GM19240 (cell line): Measurements from ENCODE around the gene RNF144A.

ENCODE experiments used
- DNase-seq: peaks from one replicate; pipeline ENCODE4 v3.0.0; 2011; ENCODE audit warnings: low spot score; ENCODE audit not compliant: insufficient read length

The RNF144A gene

DNA sequence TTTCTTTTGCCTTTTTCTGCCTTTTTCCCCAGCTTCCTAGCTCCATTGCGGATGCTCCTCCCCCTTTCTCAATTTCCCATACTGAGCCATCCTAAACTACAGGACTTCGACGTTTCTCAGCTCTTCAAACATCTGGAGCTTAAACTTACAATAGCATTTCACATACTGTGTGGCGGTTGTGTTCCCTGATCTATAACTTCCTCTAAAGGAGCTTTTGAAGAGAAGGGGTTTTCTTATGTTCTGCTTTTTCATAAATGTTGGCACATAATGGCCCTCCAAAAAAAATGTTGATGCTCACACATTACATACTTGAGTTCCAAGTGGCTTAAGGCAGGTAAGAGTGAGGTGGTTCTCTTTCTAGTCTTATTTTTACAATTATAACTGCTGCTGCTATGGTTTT lies 87.4 kb downstream of the RNF144A start:
- DNase-seq: no peak

DNA sequence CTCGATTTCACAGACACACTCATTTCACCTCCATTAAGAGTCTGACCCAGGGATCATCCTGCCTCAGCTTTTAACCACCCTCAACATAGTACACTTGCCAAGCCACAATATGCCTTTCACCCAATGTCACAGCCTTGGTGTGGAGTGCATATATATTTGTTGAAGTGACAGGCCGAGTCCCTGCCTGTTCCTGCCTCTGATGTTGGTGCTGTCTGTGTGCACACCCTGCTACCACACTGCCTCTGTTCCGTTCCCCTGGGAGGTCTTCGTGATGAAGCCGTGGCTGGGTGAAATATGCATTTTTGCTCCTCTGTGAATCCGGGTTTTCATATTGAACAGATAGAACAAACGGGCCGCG lies 90.3 kb downstream of the RNF144A start:
- DNase-seq: no peak

DNA sequence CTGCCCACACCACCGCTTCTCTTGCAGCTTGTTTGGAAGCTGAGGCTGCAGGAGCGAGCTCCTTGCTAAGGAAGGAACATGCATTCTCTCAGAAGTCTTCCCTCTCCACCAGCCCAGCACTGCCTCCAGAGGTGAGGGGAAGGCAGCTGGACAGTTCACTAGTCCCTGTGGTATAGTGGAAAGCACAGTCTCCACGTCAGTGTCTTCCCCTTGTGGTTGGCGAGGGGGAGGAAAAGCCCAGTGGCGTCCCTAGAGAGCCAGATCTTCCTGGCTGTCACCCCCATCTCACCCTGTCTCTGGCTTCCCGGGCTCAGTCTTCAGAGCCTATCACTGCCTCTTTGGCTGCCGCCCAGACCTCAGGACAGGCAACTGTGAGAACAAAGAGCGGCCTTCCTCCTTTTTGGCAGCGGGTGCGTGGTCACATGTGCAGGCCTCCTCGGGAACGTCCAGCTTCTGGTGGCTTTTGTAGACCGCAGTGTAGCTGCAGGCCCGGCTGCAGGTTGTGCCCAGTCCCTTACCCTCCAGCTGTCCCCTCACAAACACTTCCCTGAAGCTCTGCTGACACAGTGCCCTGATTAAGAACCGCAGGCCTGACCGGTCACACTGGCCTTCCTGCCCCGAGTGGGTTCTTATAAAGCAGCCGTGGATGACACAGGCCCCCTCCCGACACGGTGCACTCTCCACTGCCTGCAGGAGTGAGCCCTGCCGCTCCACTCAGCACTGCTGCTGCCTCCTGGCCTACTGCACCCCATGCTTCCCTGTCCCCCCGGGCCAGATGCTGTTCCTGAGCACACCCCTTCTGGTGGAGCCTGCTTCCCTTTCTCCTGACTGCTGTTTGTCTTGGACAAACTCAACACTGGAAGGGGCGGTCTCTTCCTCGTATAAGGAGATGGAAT lies 90.9 kb downstream of the RNF144A start:
- DNase-seq: no peak

DNA sequence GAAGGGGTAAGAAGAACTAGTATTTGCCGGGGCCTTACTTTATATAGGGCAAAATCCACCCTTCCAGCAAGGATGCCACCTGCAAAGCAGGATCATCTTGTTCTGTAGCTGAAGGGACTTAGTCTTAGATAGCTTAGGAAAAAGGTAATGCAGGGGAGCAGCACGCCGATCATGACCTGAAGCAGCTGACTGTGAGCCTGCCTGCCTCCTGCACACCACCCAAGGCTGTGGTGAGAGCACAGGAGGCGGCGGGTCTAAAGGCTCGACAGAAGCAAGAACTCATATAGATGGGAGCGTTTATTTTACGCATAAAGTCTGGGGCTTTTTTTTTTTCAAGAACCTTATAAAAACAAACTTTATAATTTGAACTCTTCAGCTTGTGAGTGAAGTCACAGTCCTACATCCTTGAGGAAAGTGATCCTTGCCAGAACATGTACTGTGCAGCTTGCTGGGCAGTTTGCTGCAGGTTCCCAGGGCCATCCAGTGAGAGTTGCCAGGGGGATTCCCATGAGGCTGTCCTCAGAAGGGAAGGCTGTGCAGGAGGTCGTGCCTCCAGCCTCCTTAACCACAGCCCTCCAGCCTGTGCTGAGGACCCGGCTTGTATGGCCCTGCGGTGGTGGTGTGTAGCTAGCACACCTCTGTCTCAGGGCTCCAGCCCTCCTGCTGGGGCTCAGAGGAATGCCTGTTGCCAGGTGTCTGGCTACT lies 92.1 kb downstream of the RNF144A start:
- no peak for DNase-seq

DNA sequence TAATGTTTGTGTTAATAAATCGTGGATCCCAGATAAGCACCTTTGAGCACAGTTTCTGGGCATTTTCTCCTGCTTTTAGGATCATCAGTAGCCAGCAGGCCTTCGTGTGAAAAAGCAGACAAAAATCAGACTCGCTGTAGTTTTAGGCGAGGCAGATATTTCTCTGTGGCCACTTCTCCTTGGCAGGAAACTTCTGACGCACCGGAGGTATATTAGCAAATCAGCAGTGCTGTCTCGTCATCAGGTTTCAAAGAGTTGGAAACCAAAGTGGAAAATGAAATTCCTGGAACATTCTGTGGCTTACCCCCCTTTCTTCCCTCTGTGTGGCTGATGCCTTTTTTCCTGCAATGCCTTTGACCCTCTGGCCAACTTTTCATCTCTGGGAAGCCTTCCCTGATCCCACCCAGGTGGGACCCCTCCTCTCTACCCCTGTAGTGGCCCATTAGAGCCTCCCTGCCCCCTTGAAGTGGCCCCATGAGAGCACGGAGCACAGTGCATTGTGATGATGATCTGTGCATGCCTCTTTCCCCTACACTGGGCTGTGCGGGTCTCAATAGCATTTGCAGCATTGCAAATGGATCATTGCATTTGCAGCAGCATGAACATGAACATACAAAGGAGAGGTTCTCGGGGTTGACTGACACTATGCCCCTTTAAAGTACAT lies 93.3 kb downstream of the RNF144A start:
- no peak for DNase-seq

DNA sequence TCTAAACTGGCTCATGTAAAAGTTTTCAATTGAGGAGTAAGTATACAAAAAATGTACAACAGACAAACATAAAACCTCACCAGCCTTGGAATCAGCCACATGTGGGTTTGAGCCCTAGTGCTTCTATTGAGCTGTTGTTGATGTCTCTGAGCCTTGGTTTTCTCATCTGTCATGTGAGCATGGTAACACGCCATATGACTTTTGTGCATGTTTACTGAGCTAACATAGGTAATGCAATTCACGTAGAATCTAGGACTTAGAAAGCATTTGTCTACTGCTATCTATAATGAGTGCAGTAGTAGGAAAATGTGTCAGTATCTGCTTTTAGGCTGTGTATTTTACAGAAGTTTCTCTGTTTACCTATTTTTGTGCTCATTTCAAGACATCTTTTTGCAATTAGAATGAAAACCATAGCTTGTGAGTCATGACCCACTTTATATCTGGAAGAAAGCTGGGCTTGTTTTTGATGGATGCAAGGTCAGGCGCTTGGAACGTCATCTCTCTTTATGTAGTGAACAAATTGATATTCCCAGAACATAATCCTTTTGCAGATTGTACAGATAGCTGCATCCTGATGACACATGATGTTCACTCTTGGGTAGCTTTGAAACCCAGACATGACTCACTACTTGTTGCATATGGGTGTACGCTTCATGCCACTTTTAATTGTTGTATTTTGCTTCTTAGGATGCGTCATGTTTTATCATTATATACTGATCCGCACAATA lies 94.3 kb downstream of the RNF144A start:
- no peak for DNase-seq

DNA sequence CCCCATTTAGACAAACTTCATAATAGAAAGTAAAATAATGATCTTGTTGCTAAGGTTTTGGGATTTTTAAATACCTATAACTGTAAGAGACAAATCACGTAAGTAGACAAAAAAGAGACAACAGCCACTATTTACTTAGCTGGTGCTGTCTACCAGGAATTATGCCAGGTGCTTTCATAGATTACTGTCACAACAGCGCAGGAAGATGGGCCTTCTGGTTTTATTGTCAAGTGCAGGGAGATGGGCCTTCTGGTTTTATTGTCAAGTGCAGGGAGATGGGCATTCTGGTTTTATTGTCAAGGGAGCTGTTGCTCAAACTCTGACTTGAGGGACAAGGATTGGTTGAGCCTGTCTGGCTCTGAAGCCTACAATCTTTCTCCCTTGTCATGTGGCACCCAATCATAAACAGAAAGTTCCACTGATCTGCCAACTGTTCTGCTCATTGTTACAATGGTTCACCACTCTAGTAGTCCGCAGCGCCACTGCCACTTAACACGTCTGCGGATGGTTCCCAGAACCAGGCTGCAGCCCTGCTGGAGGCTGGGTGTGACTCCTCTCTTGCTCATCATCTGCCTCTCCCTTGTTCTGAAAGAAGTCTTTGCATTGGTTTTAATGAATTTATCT lies 95.0 kb downstream of the RNF144A start:
- DNase-seq: no peak

DNA sequence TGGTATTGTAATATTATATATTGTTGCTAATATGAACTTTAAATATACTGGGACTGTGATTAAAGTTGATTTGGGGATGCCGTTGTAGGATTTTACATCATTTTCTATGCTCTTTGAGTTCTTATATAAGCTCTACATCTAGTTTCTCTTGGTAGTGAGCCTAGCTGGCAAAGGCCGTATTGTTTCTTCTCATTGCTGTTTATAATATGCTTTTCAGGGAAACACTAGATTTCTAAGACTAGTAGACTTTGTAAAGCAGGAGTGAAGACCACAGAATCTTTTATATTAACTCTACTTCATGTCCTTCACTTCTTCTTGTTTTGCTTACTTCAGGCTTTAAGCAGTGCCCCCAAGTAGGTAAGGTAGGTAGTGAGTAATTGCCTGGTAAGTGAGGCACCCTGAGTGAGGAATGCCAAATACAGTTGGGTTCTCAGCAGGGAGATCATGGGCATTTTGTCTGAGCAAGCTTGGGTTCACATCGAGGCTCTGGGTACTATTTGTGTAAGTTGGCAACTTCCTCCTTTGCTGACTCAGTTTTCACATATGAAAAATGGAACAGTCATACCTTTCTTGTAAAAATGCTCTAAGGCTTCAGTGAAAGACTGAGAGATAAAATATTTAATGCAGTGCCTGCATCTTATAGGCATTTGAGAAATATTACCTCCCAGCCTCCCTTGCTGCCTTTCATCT lies 96.4 kb downstream of the RNF144A start:
- no peak for DNase-seq

DNA sequence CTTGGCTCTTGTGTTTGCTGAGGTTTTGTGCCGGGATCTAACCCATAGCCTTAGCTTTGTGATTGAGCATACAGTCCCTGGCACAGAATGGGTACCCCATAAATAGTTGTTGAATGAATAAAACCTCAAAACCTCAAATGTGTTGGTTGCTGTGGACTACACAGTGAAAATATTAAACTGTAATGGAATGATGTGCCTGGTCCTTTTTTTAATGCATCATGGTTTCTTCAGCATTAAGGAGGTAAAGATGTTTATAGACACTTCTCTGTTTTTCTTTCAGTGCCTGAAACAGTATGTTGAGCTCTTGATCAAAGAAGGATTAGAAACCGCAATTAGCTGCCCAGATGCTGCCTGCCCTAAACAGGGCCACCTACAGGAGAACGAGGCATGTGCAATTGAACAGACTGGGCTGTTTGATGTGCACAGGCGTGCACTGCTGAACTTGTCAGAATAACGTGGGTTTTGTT lies 97.0 kb downstream of the RNF144A start:
- DNase-seq: peak; percentile 12

DNA sequence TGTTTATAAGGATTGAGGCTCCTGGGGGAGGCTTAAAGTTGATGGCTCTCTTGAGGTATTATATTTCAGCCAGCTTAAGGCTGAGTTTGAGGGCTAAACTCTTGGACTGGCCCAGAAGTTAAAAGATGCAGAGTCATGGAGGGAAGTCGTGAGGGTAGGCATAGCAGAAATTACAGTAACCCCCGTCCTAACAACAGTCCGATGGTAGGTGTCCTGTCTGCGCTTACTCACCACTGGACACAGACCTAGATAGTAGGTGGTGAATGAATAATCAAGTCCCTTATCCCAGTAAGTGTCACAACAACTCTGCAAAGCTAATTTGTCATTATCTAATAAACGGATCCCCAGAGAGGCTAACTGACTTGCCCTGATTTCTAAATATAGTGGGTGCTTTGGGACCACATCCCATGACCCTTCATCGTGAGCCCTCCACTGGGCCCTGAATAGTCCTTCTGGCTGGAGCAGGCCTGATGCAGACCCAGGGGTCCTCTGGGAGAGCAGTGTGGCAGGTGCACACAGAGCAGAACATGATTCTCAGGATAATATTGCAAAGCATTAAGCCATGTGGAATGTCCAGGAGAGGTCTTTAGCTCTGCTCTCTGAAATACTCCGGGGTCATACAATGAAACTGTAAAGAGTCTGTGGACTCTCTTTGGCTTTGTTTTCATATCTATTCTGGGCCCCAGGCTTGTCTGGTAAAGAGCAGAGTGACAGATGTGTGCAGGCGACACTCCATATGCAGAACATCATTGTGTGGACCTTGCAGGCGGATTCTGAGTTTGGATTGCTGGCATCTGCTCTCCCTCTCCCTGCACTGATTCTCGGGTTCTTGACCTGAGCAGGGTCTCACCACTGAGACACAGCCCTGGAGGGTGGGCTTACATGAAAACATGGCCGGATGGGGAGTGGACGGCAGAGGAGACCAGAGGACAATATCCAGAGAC lies 98.1 kb downstream of the RNF144A start:
- DNase-seq: no peak

DNA sequence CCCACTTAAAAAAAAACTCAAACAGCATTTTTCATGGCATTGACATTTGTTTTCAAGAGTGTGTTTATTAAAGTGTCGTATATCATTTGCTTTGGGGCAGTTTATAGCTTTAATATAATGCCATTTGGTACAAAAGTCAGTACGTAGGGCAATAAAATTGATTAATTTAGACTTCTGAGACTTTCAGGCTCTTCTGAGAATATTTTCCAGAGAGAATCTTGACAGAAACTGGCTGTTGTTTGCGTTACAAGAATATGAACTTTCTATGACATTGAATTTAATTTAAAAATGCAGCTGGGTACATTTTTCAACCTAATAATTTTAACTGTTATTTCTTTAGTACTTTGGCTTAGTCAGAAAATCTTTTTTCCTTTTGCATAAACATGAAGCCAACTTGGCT lies 98.9 kb downstream of the RNF144A start:
- DNase-seq: no peak

DNA sequence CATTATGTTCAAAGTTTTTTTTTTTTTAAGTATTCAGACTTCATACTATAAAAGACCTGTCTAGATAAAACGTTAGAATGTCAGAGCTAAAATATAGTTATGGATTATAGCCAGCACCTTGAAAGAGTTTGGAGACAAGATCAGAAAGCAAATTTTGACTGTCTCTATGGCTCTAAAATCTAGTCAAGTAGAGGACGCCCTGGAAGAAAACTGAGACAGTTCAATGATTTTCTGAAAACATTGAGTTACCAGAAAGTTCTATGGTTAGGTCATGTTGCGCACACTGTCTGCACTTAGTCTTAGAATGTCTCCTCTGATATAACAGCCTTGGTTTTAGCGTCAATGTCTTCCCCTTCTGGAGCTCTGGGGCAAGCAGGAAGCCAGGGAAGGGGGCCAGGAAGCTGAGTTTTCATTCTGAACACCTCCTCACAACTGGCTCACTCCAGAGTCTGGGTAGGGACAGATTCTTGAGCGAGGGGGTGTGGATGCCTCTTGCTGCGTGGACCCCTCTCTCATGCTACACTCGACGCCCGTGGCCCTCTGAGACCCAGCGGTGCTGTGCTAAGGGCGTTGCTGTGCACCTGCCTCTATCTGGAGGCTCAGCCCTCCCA lies 99.5 kb downstream of the RNF144A start:
- DNase-seq: no peak

DNA sequence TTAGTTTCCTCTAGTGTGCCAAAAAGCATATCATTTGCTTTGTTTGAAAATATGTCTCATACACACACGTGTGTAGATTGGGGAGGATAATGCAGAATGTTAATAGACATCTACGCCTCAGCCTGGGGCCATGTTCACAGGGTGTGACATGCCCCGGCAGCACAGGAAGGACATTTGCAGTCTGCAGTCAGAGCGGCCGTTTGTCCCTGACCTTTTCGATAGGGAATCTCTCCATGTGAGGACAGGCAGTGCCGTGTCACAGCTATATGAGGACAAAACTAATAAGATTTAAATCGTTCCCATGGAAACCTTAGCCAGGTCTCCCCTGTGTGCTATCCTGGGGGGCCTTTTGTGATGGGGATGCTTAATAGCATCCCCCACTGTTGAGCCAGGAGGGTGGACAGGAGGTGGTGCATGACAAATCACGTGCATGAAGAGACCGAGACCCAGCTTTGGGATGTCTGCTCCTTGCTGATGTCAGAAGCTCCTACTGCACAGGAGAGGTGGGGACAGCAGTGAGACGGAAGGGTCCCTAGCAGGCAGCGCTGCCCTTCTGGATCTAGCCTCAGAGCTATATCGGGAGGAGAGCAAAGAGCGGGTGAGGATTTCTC lies 100.6 kb downstream of the RNF144A start:
- no peak for DNase-seq

DNA sequence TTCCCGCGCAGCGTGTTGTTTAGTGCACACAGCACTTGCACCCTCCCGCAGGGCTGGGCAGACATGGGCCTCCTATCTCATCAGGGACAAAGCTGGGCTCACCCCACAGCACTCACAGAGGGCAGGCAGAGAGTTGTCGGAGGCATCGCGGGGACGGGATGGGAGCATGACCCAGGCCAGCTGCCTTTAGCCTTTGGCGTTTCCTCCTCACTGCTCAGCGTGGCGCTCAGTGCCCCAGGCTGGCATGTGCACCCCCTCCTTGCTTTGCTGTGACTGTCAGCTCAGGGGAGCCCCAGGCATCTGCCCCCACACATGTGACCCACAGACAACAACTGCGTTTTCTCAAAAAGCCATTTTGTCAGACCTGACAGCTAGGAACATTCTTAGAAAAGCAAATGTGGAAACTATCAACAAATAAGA lies 101.1 kb downstream of the RNF144A start:
- no peak for DNase-seq

DNA sequence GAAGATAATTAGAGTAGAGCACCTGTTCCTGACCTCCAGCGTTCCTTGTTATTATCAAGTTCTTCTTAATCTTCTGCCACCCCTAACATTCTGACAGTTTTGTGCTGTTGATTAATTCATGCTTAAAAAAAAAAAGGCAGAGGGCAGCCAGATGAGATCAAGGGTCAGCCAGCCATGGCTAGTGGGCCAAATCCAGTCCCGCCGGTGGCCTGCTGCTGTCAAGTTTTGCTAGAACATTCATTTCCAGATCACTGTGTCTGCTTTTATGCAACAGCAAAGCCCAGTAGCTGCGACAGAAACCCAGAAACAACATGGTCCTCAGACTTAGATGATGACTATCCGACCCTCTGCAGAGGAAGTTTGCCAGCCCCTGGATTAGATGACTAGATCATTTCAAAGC lies 101.6 kb downstream of the RNF144A start:
- no peak for DNase-seq

DNA sequence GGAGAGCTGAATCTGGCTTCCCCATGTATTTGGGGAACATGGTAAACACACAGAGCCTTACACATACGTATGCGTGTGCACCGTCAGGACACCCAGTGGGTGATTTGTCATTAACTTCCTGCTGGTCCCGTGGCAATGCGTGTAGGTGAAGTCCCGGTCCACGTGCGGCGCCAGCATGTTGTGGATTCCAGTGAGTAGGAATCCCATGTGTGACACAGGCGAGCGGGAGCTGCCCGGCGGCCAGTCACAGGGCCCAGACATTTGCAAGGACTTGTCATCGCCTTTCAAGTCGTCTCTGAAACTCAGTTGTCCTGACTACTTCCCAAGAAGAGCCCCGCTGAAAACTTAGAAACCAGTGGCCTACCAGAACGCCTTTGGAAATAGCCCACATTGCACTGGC lies 102.0 kb downstream of the RNF144A start:
- no peak for DNase-seq

DNA sequence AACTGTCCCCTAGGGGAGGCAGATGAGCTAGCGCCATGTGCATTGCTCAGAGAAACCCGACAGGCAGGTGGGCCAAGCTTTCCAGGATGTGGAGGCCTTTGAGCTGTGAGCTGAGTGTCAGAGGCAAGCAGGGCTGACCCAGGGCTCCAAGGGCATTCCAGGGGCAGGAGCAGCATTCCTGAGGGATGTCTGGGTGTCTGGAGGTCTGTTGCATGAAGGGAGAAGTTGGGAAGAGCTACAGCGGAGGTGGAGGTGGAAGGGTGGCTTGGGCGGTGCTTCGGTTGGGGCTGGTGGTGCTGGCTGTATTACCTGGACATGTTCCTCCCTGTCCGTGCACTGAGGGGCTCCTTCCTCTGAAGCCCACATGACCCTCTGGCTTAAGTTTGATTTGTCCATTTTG lies 102.8 kb downstream of the RNF144A start:
- DNase-seq: no peak

DNA sequence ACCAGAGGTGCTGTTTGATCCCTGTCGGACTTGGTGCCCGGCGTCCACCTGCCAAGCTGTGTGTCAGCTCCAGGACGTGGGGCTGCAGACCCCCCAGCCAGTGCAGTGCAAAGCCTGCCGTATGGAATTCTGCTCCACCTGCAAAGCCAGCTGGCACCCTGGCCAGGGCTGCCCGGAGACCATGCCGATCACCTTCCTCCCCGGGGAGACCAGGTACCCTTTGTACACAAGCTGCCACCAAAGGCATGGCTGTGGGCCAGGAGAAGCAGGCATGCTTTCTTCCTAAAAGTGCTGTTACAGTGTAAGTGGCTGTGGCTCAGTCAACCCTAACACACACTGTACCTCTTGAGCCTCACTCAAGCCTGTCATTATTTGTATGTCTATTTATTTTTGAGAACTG lies 103.3 kb downstream of the RNF144A start:
- DNase-seq: no peak
